ENCODE measurements around the gene XYLT1. TPM values are rescaled to one million over a fixed set of nuclear protein-coding genes. Genes with fewer than 3 reads are reported as not detected.

Gene XYLT1
- total and polyA plus RNA-seq, 10 of the 15 experiments (the other 5 are each of a cell fraction or from before 2014, with no cell fraction given), result 0.88 to 14.8 (median 5.8) TPM

DNA sequence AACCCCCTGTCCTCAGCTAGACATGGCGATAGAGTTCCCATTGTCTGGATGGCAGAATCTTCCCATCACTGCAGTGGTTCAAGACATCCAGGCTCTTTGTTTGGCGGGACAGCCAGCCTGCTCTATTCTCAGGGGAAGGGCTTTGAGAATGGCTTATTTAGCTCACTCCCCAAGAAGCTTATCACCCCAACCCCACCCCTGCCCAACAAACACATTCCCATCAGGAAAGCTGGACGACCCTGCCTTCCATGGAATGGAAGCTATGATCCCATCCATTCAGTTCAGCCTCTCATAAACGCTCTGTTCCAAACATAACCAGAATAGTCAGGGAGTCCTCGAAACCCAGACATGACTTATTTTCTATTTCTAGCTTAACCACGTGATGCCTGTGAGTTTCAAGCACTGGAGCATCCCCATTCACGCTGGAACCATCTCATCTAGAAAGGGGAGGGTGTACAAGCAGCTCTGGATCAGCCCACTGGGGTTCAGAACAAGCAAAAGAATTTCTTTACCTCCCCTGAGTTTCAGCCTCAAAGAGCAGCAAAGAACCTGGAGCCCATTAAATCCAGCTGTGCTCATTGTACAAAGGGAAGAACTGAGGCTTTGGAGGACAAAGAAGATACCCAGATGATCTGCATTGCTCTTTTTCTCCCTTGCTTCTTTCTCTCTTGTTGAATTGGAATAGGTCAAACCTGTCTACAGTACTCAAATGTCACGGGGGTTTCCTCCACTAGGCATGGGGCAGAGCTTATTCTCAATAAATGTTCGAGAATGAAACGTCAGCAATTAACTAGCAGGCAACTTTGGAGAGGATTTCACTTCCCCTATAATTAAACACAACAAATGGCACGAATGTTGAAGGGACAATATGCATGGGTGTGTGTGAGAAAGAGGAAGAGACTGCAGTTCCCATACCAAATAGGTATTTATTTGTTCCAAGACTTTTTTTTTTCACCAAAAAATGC lies 93.1 kb downstream of the XYLT1 start (continued):
- TF ChIP-seq MXI1 (IDR thresholded peaks at IDR 0.05; ENCODE audit: low read depth, low read length), result peak; percentile 61
- no peak for TF ChIP-seq ZNF622 (IDR thresholded peaks at IDR 0.05)
- TF ChIP-seq SUZ12 (IDR thresholded peaks at IDR 0.05; ENCODE audit: unreplicated experiment), result no peak
- TF ChIP-seq BCL11A (IDR thresholded peaks at IDR 0.05; ENCODE audit: low read depth, low read length), result peak; percentile 82
- 0 out of 2 replicates have a peak, but pooled peaks have one; percentile 24 for TF ChIP-seq TBL1XR1 (IDR thresholded peaks at IDR 0.05; ENCODE audit: low read depth, low read length)
- TF ChIP-seq RELA (IDR thresholded peaks at IDR 0.05; ENCODE audit: borderline replicate concordance, partially characterized antibody), result no peak
- TF ChIP-seq POLR2AphosphoS2 (IDR thresholded peaks at IDR 0.05; ENCODE audit: low read depth, low read length), result no peak
- peak; percentile 46; the same call in 1 of the 2 replicates for TF ChIP-seq SREBF1 (IDR thresholded peaks at IDR 0.05; ENCODE audit: low read length)
- no peak for TF ChIP-seq NR2C1 (IDR thresholded peaks at IDR 0.05)
- TF ChIP-seq, protein P1, sequence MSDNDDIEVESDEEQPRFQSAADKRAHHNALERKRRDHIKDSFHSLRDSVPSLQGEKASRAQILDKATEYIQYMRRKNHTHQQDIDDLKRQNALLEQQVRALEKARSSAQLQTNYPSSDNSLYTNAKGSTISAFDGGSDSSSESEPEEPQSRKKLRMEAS (IDR thresholded peaks at IDR 0.05; ENCODE audit: low read depth, low read length), result no peak
- TF ChIP-seq PBX3 (IDR thresholded peaks at IDR 0.05; ENCODE audit: insufficient replicate concordance, low read depth, low read length), result no peak
- TF ChIP-seq STAT1 (conservative IDR thresholded peaks at IDR 0.05), result no peak
- peak; percentile 21; the same call in 1 of the 2 replicates for TF ChIP-seq RAD21 (IDR thresholded peaks at IDR 0.05; ENCODE audit: insufficient read depth, low read depth, low read length)
- no peak for TF ChIP-seq SMARCA5 (IDR thresholded peaks at IDR 0.05)
- TF ChIP-seq IRF3 (IDR thresholded peaks at IDR 0.05), result no peak
- TF ChIP-seq ZNF274 (IDR thresholded peaks at IDR 0.05; ENCODE audit: insufficient read depth, insufficient read length), result no peak
- TF ChIP-seq MTA2 (IDR thresholded peaks at IDR 0.05; ENCODE audit: low read depth), result peak; percentile 95
- peak; percentile 32; the same call in 1 of the 2 replicates for TF ChIP-seq BACH1 (IDR thresholded peaks at IDR 0.05; ENCODE audit: borderline replicate concordance)
- no peak for TF ChIP-seq ZNF207 (IDR thresholded peaks at IDR 0.05; ENCODE audit: borderline replicate concordance)
- no peak for TF ChIP-seq E4F1 (IDR thresholded peaks at IDR 0.05; ENCODE audit: borderline replicate concordance, partially characterized antibody)
- TF ChIP-seq KDM1A (IDR thresholded peaks at IDR 0.05; ENCODE audit: borderline replicate concordance), result no peak
- no peak for TF ChIP-seq NR2C2 (IDR thresholded peaks at IDR 0.05; ENCODE audit: borderline replicate concordance, control insufficient read depth, insufficient read length, low read depth)
- no peak for TF ChIP-seq TCF7 (IDR thresholded peaks at IDR 0.05; ENCODE audit: borderline replicate concordance)
- no peak for TF ChIP-seq BCL3 (IDR thresholded peaks at IDR 0.05; ENCODE audit: borderline replicate concordance, insufficient read depth, low read depth, low read length, poor library complexity, severe bottlenecking)

All from GM12878 (cell line).